ENCODE measurements around the gene SLC49A3.

- no peak for TF ChIP-seq CTCF (IDR thresholded peaks at IDR 0.05)
- no peak for TF ChIP-seq POLR2A (IDR thresholded peaks at IDR 0.05)
Measured at GRCh38 chr4:675980-676870, 12.7 kb downstream of the SLC49A3 start.
